HFF-Myc (cell line): Measurements from ENCODE around the gene BMPER.

Experiments
- DNase-seq: peaks from one replicate; pipeline ENCODE4 v3.0.0-alpha.2; 2011; ENCODE audit warnings: low read depth; ENCODE audit errors: extremely low read depth
- H3K4me3 ChIP-seq: replicated peaks from 2 replicates; pipeline ENCODE4 v1.5.1; 2011; ENCODE audit warnings: low read depth, mild to moderate bottlenecking, control low read depth, low read length
- TF ChIP-seq, protein P1 (sequence below): IDR thresholded peaks from 2 replicates; pipeline ENCODE4 v1.5.1; 2012; ENCODE audit warnings: mild to moderate bottlenecking, low read depth, low read length, control low read depth; ENCODE audit errors: missing control alignments

BMPER gene

DNA sequence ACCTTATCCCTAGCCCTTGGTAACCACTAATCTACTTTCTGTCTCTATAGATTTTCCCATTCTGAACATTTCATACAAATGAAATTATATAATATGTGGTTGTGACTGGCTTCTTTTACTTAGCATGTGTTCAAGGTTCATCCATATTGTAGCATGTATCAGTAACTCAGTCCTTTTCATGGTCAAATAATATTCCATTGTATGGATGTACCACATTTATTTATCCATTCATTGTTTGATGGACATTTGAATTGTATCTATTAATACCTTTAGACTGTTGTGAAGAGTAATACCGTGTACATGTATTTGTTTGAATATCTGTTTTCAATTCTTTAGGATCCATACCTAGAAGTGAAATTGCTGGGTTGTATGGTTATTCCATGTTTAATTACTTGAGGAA lies 210.2 kb downstream of the BMPER start:
- no peak overlapping the region for H3K4me3 ChIP-seq
- DNase-seq, result no peak
- TF ChIP-seq, protein P1, sequence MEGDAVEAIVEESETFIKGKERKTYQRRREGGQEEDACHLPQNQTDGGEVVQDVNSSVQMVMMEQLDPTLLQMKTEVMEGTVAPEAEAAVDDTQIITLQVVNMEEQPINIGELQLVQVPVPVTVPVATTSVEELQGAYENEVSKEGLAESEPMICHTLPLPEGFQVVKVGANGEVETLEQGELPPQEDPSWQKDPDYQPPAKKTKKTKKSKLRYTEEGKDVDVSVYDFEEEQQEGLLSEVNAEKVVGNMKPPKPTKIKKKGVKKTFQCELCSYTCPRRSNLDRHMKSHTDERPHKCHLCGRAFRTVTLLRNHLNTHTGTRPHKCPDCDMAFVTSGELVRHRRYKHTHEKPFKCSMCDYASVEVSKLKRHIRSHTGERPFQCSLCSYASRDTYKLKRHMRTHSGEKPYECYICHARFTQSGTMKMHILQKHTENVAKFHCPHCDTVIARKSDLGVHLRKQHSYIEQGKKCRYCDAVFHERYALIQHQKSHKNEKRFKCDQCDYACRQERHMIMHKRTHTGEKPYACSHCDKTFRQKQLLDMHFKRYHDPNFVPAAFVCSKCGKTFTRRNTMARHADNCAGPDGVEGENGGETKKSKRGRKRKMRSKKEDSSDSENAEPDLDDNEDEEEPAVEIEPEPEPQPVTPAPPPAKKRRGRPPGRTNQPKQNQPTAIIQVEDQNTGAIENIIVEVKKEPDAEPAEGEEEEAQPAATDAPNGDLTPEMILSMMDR, result no peak

DNA sequence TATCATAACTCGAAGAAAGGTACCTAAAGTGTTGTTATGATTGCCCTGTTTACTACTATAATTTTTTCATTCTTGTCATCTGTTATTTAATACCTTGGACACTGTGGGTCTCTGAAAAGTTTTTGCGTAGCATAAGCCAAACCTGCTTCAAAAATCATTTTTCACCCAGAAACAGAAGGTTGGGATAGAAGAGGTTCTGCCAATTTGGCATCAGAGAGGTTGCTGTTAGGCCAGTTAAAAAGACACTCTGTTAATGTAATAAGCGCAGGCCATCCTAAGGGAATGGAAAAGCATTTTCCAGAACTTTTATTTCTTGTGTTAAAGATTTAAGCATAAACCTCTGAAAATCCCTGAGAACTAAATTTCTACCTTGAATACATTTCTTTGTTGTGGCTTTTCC lies 212.2 kb downstream of the BMPER start:
- no peak for DNase-seq
- H3K4me3 ChIP-seq, result no peak overlapping the region
- TF ChIP-seq, protein P1, result no peak

DNA sequence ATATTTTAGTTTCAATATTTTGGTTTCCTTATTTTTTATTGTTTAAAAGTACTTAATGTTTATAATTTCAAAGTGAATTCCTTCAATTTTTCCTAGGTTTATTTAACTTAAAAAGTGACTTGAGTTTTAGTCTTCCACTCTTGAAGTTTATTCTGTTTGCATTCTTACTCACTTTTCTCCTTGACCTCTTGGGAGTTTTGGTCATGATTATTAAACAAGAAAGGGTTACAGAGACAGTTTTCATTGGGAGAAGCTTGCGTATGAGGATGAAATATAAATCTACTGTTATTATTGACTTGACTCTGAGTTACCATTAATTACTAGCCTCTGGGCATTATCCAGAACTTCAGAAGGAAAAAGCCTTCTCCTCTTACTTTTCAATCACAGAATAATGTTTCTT lies 216.0 kb downstream of the BMPER start:
- no peak overlapping the region for H3K4me3 ChIP-seq
- TF ChIP-seq, protein P1, result no peak
- DNase-seq, result no peak

DNA sequence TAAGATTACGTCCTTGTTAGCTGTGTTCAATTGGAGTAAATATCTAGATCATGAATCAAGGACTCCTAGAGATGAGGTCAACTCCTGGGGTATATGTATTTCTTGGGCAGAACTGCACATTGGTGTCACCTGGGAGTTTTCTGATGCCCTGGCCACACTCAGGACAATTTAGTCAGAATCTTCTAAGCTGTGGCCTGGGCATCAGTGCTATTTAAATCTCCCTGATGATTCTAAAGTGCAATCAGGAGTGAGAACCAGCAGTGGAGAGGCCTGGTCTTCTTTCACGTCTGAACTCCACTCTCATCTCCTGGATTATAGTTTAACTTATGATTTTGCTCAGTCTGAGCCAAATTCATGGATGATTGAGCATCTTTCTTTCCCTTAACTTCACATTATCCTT lies 218.0 kb downstream of the BMPER start:
- no peak overlapping the region for H3K4me3 ChIP-seq
- no peak for DNase-seq
- TF ChIP-seq, protein P1, result no peak

DNA sequence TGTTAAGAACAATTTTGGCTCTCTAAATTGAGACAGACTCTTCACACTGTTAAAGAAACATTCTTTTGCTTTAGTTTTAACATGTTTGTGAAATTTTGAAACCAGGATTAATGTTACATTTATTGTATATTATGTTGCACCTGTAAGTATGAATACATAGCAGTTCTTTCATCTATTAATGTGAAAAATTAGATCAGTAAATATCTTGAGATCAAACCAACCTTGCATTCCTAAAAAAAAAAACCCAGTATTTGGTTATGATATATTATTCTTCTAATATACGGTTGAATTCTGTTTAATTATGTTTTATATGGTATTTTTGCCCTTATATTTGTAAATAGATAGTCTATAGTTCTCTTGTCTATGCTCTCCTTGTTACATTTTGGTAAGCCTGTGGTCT lies 219.4 kb downstream of the BMPER start:
- no peak for DNase-seq
- no peak overlapping the region for H3K4me3 ChIP-seq
- TF ChIP-seq, protein P1, result no peak

DNA sequence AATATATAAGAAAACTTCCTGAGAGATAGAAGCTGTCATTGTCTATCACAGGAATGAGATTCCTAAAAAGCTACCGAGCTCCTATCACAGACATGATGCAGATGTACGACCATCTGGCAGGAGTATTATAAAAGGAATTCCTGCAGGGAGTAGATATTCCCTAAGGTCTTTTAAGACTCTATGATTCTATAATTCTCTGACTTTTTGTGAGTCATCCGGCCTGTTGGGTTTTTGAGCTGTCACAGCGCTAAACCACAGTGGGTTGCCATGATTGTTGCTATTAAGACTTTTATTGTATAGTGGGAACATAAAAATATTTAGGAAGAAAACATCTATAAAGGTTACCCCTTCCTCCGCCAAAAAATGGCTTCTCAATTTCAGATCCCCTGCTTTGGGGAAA lies 223.4 kb downstream of the BMPER start:
- no peak overlapping the region for H3K4me3 ChIP-seq
- DNase-seq, result peak; percentile 30
- TF ChIP-seq, protein P1, result no peak

DNA sequence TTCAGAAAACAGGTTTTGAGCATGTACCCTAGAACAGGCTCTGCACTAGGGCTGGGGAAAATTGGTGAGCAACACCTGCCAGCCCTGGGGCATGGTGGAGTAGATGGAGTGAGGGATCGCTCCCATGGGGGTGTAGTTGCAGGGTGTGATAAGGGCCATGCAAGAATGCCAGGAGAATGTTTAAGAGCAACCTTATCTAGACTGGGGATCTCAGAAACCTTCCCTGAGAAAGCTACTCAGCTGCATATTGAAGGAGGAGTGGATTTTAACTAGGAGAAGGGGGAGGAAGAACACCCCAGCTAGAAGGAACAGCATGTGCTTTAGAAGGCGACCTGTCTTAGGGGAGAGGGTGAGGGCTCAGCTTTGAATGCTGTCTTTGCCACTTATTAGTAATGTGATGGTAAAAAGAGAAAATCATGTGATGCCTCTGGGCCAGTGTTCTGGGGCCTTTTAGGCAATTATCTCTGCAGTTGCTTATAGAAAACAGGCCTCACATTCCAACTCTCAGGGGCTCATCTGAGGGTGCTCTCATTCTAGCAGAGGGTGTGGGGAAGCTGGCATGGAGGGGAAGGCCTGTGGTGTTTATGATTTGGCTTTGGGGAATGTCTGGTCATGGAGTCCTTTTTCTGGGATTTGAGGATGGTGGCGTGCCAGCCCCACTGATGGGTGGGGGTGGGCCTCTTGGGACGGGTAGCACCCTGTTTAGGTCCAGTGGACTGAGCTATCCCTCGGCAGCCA lies 225.4 kb downstream of the BMPER start:
- no peak overlapping the region for H3K4me3 ChIP-seq
- DNase-seq, result no peak
- TF ChIP-seq, protein P1, result no peak
